K562 (cell line): Measurements from ENCODE around the gene RPL22L1. TPM values are rescaled to one million over a fixed set of nuclear protein-coding genes. Genes with fewer than 3 reads are reported as not detected.
A peak's percentile ranks its signal among the peaks of the same experiment; 100 is the strongest.

Experiments used
- ATAC-seq: fragments of 200-7000 bp; cut with Tn5 transposase; 3 replicates; pipeline ENCODE4 v1.9.1; 2020; ENCODE audit warnings: moderate library complexity
- BruUV-seq: library from RNA; stranded (reverse); fragments of 400-500 nt; replicated peaks from 2 replicates; lab custom pipeline; 2021; lab: Mats Ljungman, UMichigan
- CTCF ChIA-PET: fragments of 300-600 bp; formaldehyde crosslinking; extraction: SDS; loops from one replicate; lab custom pipeline; 2021; ENCODE audit warnings: low intra/inter-chr PET ratio; lab: Yijun Ruan, JAX
- POLR2A ChIA-PET: fragments of 300-600, 350-650 bp; sonication (Branson Sonifier 250); formaldehyde crosslinking; extraction: SDS; loops from one replicate; lab custom pipeline; 2021; ENCODE audit warnings: antibody characterized with exemption, inconsistent platforms; lab: Yijun Ruan, JAX
- DNase-seq, 4 experiments: peaks; one replicate each; pipeline versions ENCODE4 v3.0.0 to v3.0.0-alpha.2; 2011 to 2018; ENCODE audit warnings: low spot score in 3 of 4, mixed read lengths in 3 of 4; ENCODE audit errors: extremely low read depth in 1 of 4
- FAIRE-seq: peaks from 2 replicates; lab custom pipeline; 2011; peaks lifted over from hg19 to GRCh38; lab: Jason Lieb, UNC
- H2AFZ ChIP-seq: 2 replicates; pipeline ENCODE4 v1.6.0; 2011; ENCODE audit warnings: low read depth, low read length, control low read depth, inconsistent platforms
- H3K27ac ChIP-seq: fragments of 200-600 bp; 3 replicates; pipeline ENCODE4 v1.8.0; 2011; ENCODE audit warnings: low read depth, mild to moderate bottlenecking, control low read depth, inconsistent platforms, low read length, moderate library complexity, mixed read lengths; ENCODE audit errors: extremely low read depth
- H3K27me3 ChIP-seq, 2 experiments: fragments of 300-600 bp in 1 of 2; 2 replicates in 1 of 2; 3 replicates in 1 of 2; pipeline versions ENCODE4 v1.6.0 to v1.8.0; 2011; ENCODE audit warnings: inconsistent platforms in 2 of 2, low read length in 2 of 2, mild to moderate bottlenecking in 1 of 2, mixed read lengths in 1 of 2, moderate library complexity in 1 of 2; ENCODE audit not compliant: control insufficient read depth in 2 of 2, insufficient read depth in 2 of 2
- H3K36me3 ChIP-seq: fragments of 300-600 bp; 3 replicates; pipeline ENCODE4 v1.8.0; 2011; ENCODE audit warnings: mild to moderate bottlenecking, low read length, inconsistent platforms; ENCODE audit not compliant: control insufficient read depth, insufficient read depth
- H3K4me1 ChIP-seq, 2 experiments: fragments of 200-600 bp in 1 of 2; replicated peaks in 1 of 2; 2 replicates in 1 of 2; 3 replicates in 1 of 2; pipeline versions ENCODE4 v1.5.1 to v1.8.0; 2011; ENCODE audit warnings: inconsistent platforms in 2 of 2, low read length in 2 of 2, mild to moderate bottlenecking in 1 of 2, mixed read lengths in 1 of 2, moderate library complexity in 1 of 2; ENCODE audit not compliant: control insufficient read depth in 2 of 2, insufficient read depth in 2 of 2
- H3K4me2 ChIP-seq: 2 replicates; pipeline ENCODE4 v1.6.1; 2011; ENCODE audit warnings: low read length, control low read depth, inconsistent platforms, mixed read lengths; ENCODE audit not compliant: insufficient read depth
- H3K4me3 ChIP-seq: fragments of 200-600 bp; sonication (generic), shearing (Covaris generic); 2 replicates; pipeline ENCODE4 v1.5.1; 2016; ENCODE audit warnings: control low read depth, inconsistent platforms
- H3K79me2 ChIP-seq: fragments of 200-600 bp; 3 replicates; pipeline ENCODE4 v1.8.0; 2011; ENCODE audit warnings: low read length, inconsistent platforms; ENCODE audit not compliant: control insufficient read depth, insufficient read depth
- H3K9ac ChIP-seq, 2 experiments: 2 replicates each; pipeline versions ENCODE4 v1.6.0 to v1.6.1; 2011; ENCODE audit warnings: low read depth in 2 of 2, low read length in 2 of 2, control low read depth in 1 of 2, inconsistent platforms in 1 of 2, mild to moderate bottlenecking in 1 of 2, mixed read lengths in 1 of 2; ENCODE audit not compliant: insufficient read depth in 1 of 2
- H3K9me1 ChIP-seq: one replicate; pipeline ENCODE4 v1.6.0; 2011; ENCODE audit warnings: inconsistent platforms, mild to moderate bottlenecking, low read length, moderate library complexity; ENCODE audit not compliant: control insufficient read depth, insufficient read depth
- H3K9me3 ChIP-seq: replicated peaks from 2 replicates; pipeline ENCODE4 v1.5.1; 2011; ENCODE audit warnings: low read depth, low read length, inconsistent platforms; ENCODE audit not compliant: control insufficient read depth, insufficient read depth
- H4K20me1 ChIP-seq: replicated peaks from 2 replicates; pipeline ENCODE4 v1.6.1; 2011; ENCODE audit warnings: low read length, inconsistent platforms, mixed read lengths; ENCODE audit not compliant: control insufficient read depth, insufficient read depth
- BCOR ChIP-seq: fragments of 450-650 bp; IDR thresholded peaks from 2 replicates; pipeline ENCODE4 v1.6.1; 2016
- CSDE1 ChIP-seq, 2 experiments: fragments of 450-650 bp; IDR thresholded peaks; 2 replicates each; pipeline ENCODE4 v1.6.1; 2016; ENCODE audit warnings: mild to moderate bottlenecking in 1 of 2
- EGR1 ChIP-seq: fragments of 450-650 bp; conservative IDR thresholded peaks from 2 replicates; pipeline ENCODE4 v1.6.1; 2017; ENCODE audit warnings: mild to moderate bottlenecking
- FOXJ2 ChIP-seq: fragments of 200-800 bp; sonication (Bioruptor generic); IDR thresholded peaks from 2 replicates; pipeline ENCODE4 v1.6.1; 2016; ENCODE audit warnings: missing genetic modification characterization, missing compliant biosample characterization
- LARP7 ChIP-seq: fragments of 450-650 bp; IDR thresholded peaks from 2 replicates; pipeline ENCODE4 v1.6.1; 2016
- MAFK ChIP-seq: IDR thresholded peaks from 2 replicates; pipeline ENCODE4 v1.6.1; 2011; ENCODE audit warnings: low read length, improper control_type of control experiment
- MCM3 ChIP-seq: fragments of 450-650 bp; IDR thresholded peaks from 2 replicates; pipeline ENCODE4 v1.6.1; 2016
- MEIS2 ChIP-seq: fragments of 450-650 bp; IDR thresholded peaks from 2 replicates; pipeline ENCODE4 v1.6.1; 2014; ENCODE audit warnings: mild to moderate bottlenecking; ENCODE audit not compliant: partially characterized antibody
- NEUROD1 ChIP-seq: fragments of 150-350 bp; IDR thresholded peaks from 2 replicates; pipeline ENCODE4 v1.6.1; 2014; ENCODE audit warnings: borderline replicate concordance, low read length, low read depth; ENCODE audit not compliant: partially characterized antibody
- SPI1 ChIP-seq: IDR thresholded peaks from 2 replicates; pipeline ENCODE4 v1.6.1; 2011; ENCODE audit warnings: low read depth, low read length, control low read depth, borderline replicate concordance
- TAL1 ChIP-seq: fragments of 450-650 bp; IDR thresholded peaks from 2 replicates; pipeline ENCODE4 v1.6.1; 2016; ENCODE audit warnings: mild to moderate bottlenecking
- TEAD2 ChIP-seq: fragments of 450-650 bp; IDR thresholded peaks from 2 replicates; pipeline ENCODE4 v1.6.1; 2016; ENCODE audit warnings: missing genetic modification characterization, control low read depth, missing compliant biosample characterization
- ZBTB34 ChIP-seq: fragments of 250-450 bp; sonication (Bioruptor Pico); IDR thresholded peaks from 2 replicates; pipeline ENCODE4 v1.8.0; 2021; ENCODE audit warnings: mild to moderate bottlenecking, moderate library complexity
- ZBTB5 ChIP-seq: fragments of 450-650 bp; IDR thresholded peaks from 2 replicates; pipeline ENCODE4 v1.6.1; 2017; ENCODE audit warnings: antibody characterized with exemption
- ZNF316 ChIP-seq: fragments of 450-650 bp; IDR thresholded peaks from 2 replicates; pipeline ENCODE4 v1.6.1; 2016
- ZNF551 ChIP-seq: fragments of 250-450 bp; sonication (Bioruptor Pico); IDR thresholded peaks from 2 replicates; pipeline ENCODE4 v1.5.0; 2021; ENCODE audit warnings: mild to moderate bottlenecking, moderate library complexity
- ZNF644 ChIP-seq: fragments of 200-800 bp; sonication (Bioruptor generic); IDR thresholded peaks from 2 replicates; pipeline ENCODE4 v1.6.1; 2016; ENCODE audit warnings: low read depth, missing genetic modification characterization, missing compliant biosample characterization
- ZNF766 ChIP-seq: fragments of 200-800 bp; sonication (Bioruptor generic); conservative IDR thresholded peaks from 2 replicates; pipeline ENCODE4 v1.6.1; 2016; ENCODE audit warnings: missing genetic modification characterization, missing compliant biosample characterization
- WGBS: fragments of 100-300 bp; shearing (Covaris generic); methylation state at CpG from one replicate; pipeline ENCODE4 v1.1.6; 2016; ENCODE audit warnings: low coverage, mixed read lengths; ENCODE audit not compliant: insufficient coverage; ENCODE audit errors: missing lambda C conversion rate; 5-methylcytosine and 5-hydroxymethylcytosine counted together
- in situ Hi-C: fragments of 300-500 bp; cut with MboI; formaldehyde crosslinking; loops from 4 replicates; pipeline ENCODE4 v1.15.0; 2018; ENCODE audit warnings: inconsistent platforms, mixed read lengths
- intact Hi-C: fragments of 100-400 bp; cut with micrococcal nuclease; formaldehyde crosslinking; loops from 2 replicates; pipeline ENCODE4 v1.14.2; 2022
- polyA plus RNA-seq, 8 experiments: library from polyadenylated mRNA; depleted of rRNA in 4 of 8; stranded (reverse) in 5 of 8; unstranded in 3 of 8; fragments of >200 nt; fragmentation: Nextera tagmentation in 2 of 8; fragmentation: Illumina TruSeq in 1 of 8; extraction: Ambion mirVana in 2 of 8; extraction: Trizol in 1 of 8; gene quantifications; 2 replicates each; pipeline versions ENCODE4 v1.2.1 to v1.2.3, GENCODE V29; 2011 to 2014; ENCODE audit warnings: inconsistent platforms in 1 of 8, missing spikeins in 1 of 8
- total RNA-seq, 7 experiments: library from RNA; depleted of rRNA in 6 of 7; stranded (reverse); fragments of >200 nt in 6 of 7; fragmentation: Illumina TruSeq in 2 of 7; extraction: Trizol in 2 of 7; gene quantifications; 2 replicates each; pipeline versions ENCODE4 v1.2.1 to v1.2.3, GENCODE V29; 2011 to 2021; ENCODE audit warnings: low replicate concordance in 1 of 7
- TF ChIP-seq, protein P1 (sequence below): sonication (generic); formaldehyde crosslinking; IDR thresholded peaks from 2 replicates; pipeline ENCODE4 v1.8.0; 2022; ENCODE audit warnings: mild to moderate bottlenecking, missing genetic modification reagents

RPL22L1 gene
- total and polyA plus RNA-seq, 9 of the 15 experiments (the other 6 are each of a cell fraction or from before 2014, with no cell fraction given) = 53.9 to 198 (median 108) TPM

GRCh38 chr3:170830580-170830979 lies 39.4 kb downstream of the RPL22L1 start:
- no peaks in the 10 kb centered on the region for H3K36me3 ChIP-seq
- POLR2A ChIA-PET = no interaction called here
- in situ Hi-C loops (no loop called here), intact Hi-C loops (no loop called here)
- no peak overlapping the region for H3K4me3 ChIP-seq
- H3K27ac ChIP-seq = no peak overlapping the region
- DNase-seq (no peak), ATAC-seq (no peak), FAIRE-seq (no peak)
- no peaks in the 10 kb centered on the region for H3K79me2 ChIP-seq
- no peak overlapping the region for H3K9ac ChIP-seq
- H3K27me3 ChIP-seq = no peaks in the 10 kb centered on the region; a peak in 1 of 5 replicates
- CTCF ChIA-PET = no interaction called here
- 69% methylated on average over 4 of the region's 4 CpGs for WGBS
- BruUV-seq = no TSS peak
- no peaks in the 10 kb centered on the region for H4K20me1 ChIP-seq
- no peaks in the 10 kb centered on the region for H3K9me1 ChIP-seq
- H2AFZ ChIP-seq = no peak overlapping the region
- no peaks in the 10 kb centered on the region; a peak in 1 of 5 replicates for H3K4me1 ChIP-seq
- H3K9me3 ChIP-seq = no peaks in the 10 kb centered on the region
- H3K4me2 ChIP-seq = no peak overlapping the region
- TF ChIP-seq NEUROD1 = no peak
- no peak for TF ChIP-seq FOXJ2 (tag)
- peak; percentile 17 for TF ChIP-seq MEIS2
- no peak for TF ChIP-seq CSDE1 (IDR thresholded peaks at IDR 0.05)
- peak; percentile 44 for TF ChIP-seq MAFK
- TF ChIP-seq TEAD2 = no peak
- TF ChIP-seq SPI1 = no peak
- no peak for TF ChIP-seq TAL1
- no peak for TF ChIP-seq LARP7
- no peak for TF ChIP-seq ZBTB34 (CRISPR knock-in tag)
- TF ChIP-seq ZBTB5 = no peak
- no peak for TF ChIP-seq BCOR
- no peak for TF ChIP-seq ZNF644 (tag)
- TF ChIP-seq EGR1 = no peak
- no peak for TF ChIP-seq MCM3
- TF ChIP-seq ZNF551 (CRISPR knock-in tag) = no peak
- TF ChIP-seq, protein P1, sequence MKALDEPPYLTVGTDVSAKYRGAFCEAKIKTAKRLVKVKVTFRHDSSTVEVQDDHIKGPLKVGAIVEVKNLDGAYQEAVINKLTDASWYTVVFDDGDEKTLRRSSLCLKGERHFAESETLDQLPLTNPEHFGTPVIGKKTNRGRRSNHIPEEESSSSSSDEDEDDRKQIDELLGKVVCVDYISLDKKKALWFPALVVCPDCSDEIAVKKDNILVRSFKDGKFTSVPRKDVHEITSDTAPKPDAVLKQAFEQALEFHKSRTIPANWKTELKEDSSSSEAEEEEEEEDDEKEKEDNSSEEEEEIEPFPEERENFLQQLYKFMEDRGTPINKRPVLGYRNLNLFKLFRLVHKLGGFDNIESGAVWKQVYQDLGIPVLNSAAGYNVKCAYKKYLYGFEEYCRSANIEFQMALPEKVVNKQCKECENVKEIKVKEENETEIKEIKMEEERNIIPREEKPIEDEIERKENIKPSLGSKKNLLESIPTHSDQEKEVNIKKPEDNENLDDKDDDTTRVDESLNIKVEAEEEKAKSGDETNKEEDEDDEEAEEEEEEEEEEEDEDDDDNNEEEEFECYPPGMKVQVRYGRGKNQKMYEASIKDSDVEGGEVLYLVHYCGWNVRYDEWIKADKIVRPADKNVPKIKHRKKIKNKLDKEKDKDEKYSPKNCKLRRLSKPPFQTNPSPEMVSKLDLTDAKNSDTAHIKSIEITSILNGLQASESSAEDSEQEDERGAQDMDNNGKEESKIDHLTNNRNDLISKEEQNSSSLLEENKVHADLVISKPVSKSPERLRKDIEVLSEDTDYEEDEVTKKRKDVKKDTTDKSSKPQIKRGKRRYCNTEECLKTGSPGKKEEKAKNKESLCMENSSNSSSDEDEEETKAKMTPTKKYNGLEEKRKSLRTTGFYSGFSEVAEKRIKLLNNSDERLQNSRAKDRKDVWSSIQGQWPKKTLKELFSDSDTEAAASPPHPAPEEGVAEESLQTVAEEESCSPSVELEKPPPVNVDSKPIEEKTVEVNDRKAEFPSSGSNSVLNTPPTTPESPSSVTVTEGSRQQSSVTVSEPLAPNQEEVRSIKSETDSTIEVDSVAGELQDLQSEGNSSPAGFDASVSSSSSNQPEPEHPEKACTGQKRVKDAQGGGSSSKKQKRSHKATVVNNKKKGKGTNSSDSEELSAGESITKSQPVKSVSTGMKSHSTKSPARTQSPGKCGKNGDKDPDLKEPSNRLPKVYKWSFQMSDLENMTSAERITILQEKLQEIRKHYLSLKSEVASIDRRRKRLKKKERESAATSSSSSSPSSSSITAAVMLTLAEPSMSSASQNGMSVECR = no peak
- TF ChIP-seq ZNF316 = peak; percentile 72
- no peak for TF ChIP-seq ZNF766 (CRISPR knock-in tag)
